Vagina (tissue), 2 donors: ENCODE data around the gene OR2Y1.

Experiments
- CTCF ChIP-seq, 3 experiments: fragments of 450-650 bp in 2 of 3; fragments of 200-600 bp in 1 of 3; sonication (generic) in 1 of 3; IDR thresholded peaks; one replicate each; pipeline ENCODE4 v1.5.1; 2017 to 2019; ENCODE audit warnings: antibody characterized with exemption in 3 of 3, mild to moderate bottlenecking in 2 of 3, moderate library complexity in 2 of 3
- POLR2A ChIP-seq, 2 donors: fragments of 450-650 bp; IDR thresholded peaks; one replicate each; pipeline ENCODE4 v1.6.1; 2017; ENCODE audit warnings: antibody characterized with exemption in 2 of 2, mild to moderate bottlenecking in 2 of 2, moderate library complexity in 2 of 2
- POLR2AphosphoS5 ChIP-seq, 2 donors: sonication (generic); formaldehyde crosslinking; IDR thresholded peaks; one replicate each; pipeline ENCODE4 v1.9.0; 2017; ENCODE audit warnings: antibody characterized with exemption in 2 of 2, mild to moderate bottlenecking in 2 of 2, low read depth in 1 of 2; ENCODE audit not compliant: insufficient read depth in 1 of 2

GRCh38 chr5:180782748-180783147 lies 42.9 kb upstream of the OR2Y1 start:
- no peak for TF ChIP-seq CTCF (IDR thresholded peaks at IDR 0.05)
- no peak for TF ChIP-seq POLR2AphosphoS5 (IDR thresholded peaks at IDR 0.05; ENCODE audit: insufficient read depth in 1 of 2, low read depth in 1 of 2)
- no peak for TF ChIP-seq POLR2A (IDR thresholded peaks at IDR 0.05)
